WERI-Rb-1 (cell line): ENCODE results near the gene CSK.
"Not testable (repeated sequence)": the region's sequence is repeated elsewhere in the genome, so short reads cannot be mapped to it uniquely, and the experiment has no call there.

Experiments
- DNase-seq: peaks from one replicate; pipeline ENCODE4 v3.0.0-alpha.2; 2020
- H3K27ac ChIP-seq: fragments of 250-450 bp; sonication (Bioruptor Pico); 2 replicates; pipeline ENCODE4 v1.5.1; 2020; ENCODE audit warnings: mild to moderate bottlenecking, moderate library complexity
- H3K27me3 ChIP-seq: fragments of 250-450 bp; sonication (Bioruptor Pico); 2 replicates; pipeline ENCODE4 v1.5.1; 2021; ENCODE audit warnings: mild to moderate bottlenecking, low read depth, moderate library complexity; ENCODE audit not compliant: insufficient read depth, severe bottlenecking
- H3K36me3 ChIP-seq: fragments of 250-450 bp; sonication (Bioruptor Pico); 2 replicates; pipeline ENCODE4 v1.5.1; 2020; ENCODE audit warnings: mild to moderate bottlenecking, moderate library complexity
- H3K4me3 ChIP-seq: 2 replicates; pipeline ENCODE4 v1.5.1; 2011; ENCODE audit warnings: low read depth, mild to moderate bottlenecking, control low read depth, low read length
- H3K9me3 ChIP-seq: fragments of 250-450 bp; sonication (Bioruptor Pico); 2 replicates; pipeline ENCODE4 v1.5.1; 2021; ENCODE audit warnings: mild to moderate bottlenecking, moderate library complexity; ENCODE audit not compliant: severe bottlenecking
- TF ChIP-seq, protein P1 (sequence below): IDR thresholded peaks from 2 replicates; pipeline ENCODE4 v1.5.1; 2011; ENCODE audit warnings: low read depth, mild to moderate bottlenecking, control low read depth, inconsistent platforms, low read length

Gene CSK

GRCh38 chr15:74781431-74782258, at the start of gene CSK:
CSK (plus strand) TSS chr15:74782080; CDS start chr15:74798298, 16,218 bp downstream.
- peak within 1 kb of the TSS; percentile 65 for H3K27ac ChIP-seq
- H3K9me3 ChIP-seq = no peaks in the 10 kb centered on the region
- DNase-seq = peak; percentile 60
- TF ChIP-seq, protein P1, sequence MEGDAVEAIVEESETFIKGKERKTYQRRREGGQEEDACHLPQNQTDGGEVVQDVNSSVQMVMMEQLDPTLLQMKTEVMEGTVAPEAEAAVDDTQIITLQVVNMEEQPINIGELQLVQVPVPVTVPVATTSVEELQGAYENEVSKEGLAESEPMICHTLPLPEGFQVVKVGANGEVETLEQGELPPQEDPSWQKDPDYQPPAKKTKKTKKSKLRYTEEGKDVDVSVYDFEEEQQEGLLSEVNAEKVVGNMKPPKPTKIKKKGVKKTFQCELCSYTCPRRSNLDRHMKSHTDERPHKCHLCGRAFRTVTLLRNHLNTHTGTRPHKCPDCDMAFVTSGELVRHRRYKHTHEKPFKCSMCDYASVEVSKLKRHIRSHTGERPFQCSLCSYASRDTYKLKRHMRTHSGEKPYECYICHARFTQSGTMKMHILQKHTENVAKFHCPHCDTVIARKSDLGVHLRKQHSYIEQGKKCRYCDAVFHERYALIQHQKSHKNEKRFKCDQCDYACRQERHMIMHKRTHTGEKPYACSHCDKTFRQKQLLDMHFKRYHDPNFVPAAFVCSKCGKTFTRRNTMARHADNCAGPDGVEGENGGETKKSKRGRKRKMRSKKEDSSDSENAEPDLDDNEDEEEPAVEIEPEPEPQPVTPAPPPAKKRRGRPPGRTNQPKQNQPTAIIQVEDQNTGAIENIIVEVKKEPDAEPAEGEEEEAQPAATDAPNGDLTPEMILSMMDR = peak; percentile 66
- peak within 1 kb of the TSS; percentile 52 for H3K4me3 ChIP-seq
- peaks cover 24% of the 10 kb centered on the region; the same call in 1 of the 2 replicates for H3K36me3 ChIP-seq
- no peaks in the 10 kb centered on the region for H3K27me3 ChIP-seq

DNA sequence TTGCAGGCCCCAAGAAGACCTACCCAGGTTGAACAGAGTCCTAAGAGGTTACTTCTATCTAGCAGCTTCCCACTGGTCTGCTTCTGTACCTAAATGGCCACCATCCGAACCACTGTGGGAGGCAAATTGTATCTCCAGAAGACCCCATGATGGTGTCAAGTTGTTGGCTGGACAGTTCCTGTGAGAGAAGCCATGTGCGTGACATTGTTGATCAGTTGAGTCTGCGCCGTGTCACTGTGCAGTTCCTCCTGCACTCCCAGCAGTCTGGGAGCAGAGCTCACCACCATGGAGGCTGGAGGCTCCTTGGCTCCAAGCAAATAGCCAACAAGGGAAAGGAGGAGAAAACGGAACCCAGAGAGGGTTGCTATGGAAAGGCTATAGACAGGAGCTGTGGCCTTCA, 49.0 kb upstream of the CSK start:
- TF ChIP-seq, protein P1 = no peak
- Histone ChIP-seq H3K27me3 (no peaks in the 10 kb centered on the region), H3K4me3 (no peak overlapping the region), H3K27ac (no peak overlapping the region), H3K36me3 (no peaks in the 10 kb centered on the region), H3K9me3 (no peaks in the 10 kb centered on the region)
- DNase-seq = no peak

DNA sequence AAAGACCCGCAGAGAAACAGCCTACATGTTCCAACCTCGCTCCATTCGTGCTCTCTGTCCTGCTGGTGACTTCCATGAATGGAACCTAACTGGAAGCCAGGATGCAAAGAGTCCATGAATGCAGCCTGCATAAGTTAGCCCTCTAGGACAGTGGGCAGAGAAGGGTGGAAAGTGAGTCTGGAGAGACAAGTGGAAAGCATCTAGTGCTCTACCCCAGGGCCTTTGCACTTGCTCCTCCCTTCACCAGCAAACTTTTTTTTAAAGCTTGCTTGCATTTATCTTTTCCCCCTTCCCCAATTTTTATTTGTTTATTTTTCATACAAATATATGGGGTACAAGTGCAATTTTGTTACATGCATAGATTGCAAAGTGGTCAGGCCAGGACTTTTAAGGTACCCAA, 48.6 kb upstream of the CSK start:
- H3K27ac ChIP-seq = no peak overlapping the region
- no peaks in the 10 kb centered on the region for H3K9me3 ChIP-seq
- no peak for DNase-seq
- H3K36me3 ChIP-seq = no peaks in the 10 kb centered on the region
- no peaks in the 10 kb centered on the region for H3K27me3 ChIP-seq
- TF ChIP-seq, protein P1 = no peak
- no peak overlapping the region for H3K4me3 ChIP-seq

DNA sequence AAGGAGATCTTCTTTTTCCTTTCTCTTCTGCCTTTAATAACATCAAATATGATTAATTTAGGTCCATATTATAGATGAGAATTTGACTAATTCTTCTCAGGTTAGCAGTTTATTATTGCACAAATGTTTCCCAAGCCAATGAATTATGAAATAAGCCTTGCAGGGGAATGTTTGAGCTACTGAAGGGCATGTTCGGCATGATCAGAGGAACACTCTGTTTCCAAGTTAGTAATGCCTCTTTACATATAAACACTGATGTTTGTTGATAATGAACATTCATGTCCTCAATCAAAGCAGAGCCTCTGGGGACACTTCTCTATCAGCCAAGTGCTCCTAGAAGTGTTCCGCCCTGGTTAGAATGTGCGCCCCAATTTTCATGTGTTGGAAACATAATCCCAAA, 46.6 kb upstream of the CSK start:
- no peak overlapping the region for H3K4me3 ChIP-seq
- TF ChIP-seq, protein P1 = no peak
- H3K27ac ChIP-seq = no peak overlapping the region
- no peaks in the 10 kb centered on the region for H3K27me3 ChIP-seq
- no peaks in the 10 kb centered on the region for H3K9me3 ChIP-seq
- DNase-seq = no peak
- H3K36me3 ChIP-seq = no peaks in the 10 kb centered on the region

- not testable (repeated sequence) for DNase-seq, H3K4me3 ChIP-seq, H3K27me3 ChIP-seq, H3K36me3 ChIP-seq, H3K9me3 ChIP-seq, H3K27ac ChIP-seq
Measured at GRCh38 chr15:74738239-74738638, 43.6 kb upstream of the CSK start.

GRCh38 chr15:74742422-74742821, 39.5 kb upstream of the CSK start:
- Histone ChIP-seq H3K9me3 (peaks cover 9% of the 10 kb centered on the region), H3K4me3 (no peak overlapping the region), H3K36me3 (no peaks in the 10 kb centered on the region), H3K27ac (no peak overlapping the region), H3K27me3 (no peaks in the 10 kb centered on the region)
- no peak for DNase-seq
- TF ChIP-seq, protein P1 = no peak
